SJCRH30 (cell line): Measurements from ENCODE around the gene IL6R. TPM values are rescaled to one million over a fixed set of nuclear protein-coding genes. Genes with fewer than 3 reads are reported as not detected.
A peak's percentile ranks its signal among the peaks of the same experiment; 100 is the strongest.
"Not testable (repeated sequence)": the region's sequence is repeated elsewhere in the genome, so short reads cannot be mapped to it uniquely, and the experiment has no call there.

Source experiments
- DNase-seq, 2 experiments: peaks; one replicate each; pipeline ENCODE4 v3.0.0-alpha.2; 2015 to 2020
- H3K27ac ChIP-seq: fragments of 250-450 bp; sonication (Bioruptor Pico); 2 replicates; pipeline ENCODE4 v1.5.1; 2020; ENCODE audit warnings: mild to moderate bottlenecking, moderate library complexity
- H3K27me3 ChIP-seq: fragments of 250-450 bp; sonication (Bioruptor Pico); 2 replicates; pipeline ENCODE4 v1.5.1; 2020; ENCODE audit warnings: mild to moderate bottlenecking, moderate library complexity
- H3K36me3 ChIP-seq: fragments of 250-450 bp; sonication (Bioruptor Pico); 2 replicates; pipeline ENCODE4 v1.5.1; 2020; ENCODE audit warnings: mild to moderate bottlenecking, moderate library complexity
- H3K4me1 ChIP-seq: fragments of 250-450 bp; sonication (Bioruptor Pico); 2 replicates; pipeline ENCODE4 v1.5.1; 2020; ENCODE audit warnings: mild to moderate bottlenecking, moderate library complexity
- H3K4me3 ChIP-seq: fragments of 250-450 bp; sonication (Bioruptor Pico); 2 replicates; pipeline ENCODE4 v1.5.1; 2020; ENCODE audit warnings: mild to moderate bottlenecking, moderate library complexity
- H3K9me3 ChIP-seq: fragments of 250-450 bp; sonication (Bioruptor Pico); replicated peaks from 2 replicates; pipeline ENCODE4 v1.5.1; 2020; ENCODE audit warnings: mild to moderate bottlenecking, moderate library complexity
- total RNA-seq: library from RNA; depleted of rRNA; stranded (reverse); fragments of >200 nt; shearing (Covaris generic); gene quantifications from 2 replicates; pipeline ENCODE4 v1.2.3, GENCODE V29; 2014

IL6R gene
- total RNA-seq, 1 experiment from 2014 or later, result 0.53 TPM

DNA sequence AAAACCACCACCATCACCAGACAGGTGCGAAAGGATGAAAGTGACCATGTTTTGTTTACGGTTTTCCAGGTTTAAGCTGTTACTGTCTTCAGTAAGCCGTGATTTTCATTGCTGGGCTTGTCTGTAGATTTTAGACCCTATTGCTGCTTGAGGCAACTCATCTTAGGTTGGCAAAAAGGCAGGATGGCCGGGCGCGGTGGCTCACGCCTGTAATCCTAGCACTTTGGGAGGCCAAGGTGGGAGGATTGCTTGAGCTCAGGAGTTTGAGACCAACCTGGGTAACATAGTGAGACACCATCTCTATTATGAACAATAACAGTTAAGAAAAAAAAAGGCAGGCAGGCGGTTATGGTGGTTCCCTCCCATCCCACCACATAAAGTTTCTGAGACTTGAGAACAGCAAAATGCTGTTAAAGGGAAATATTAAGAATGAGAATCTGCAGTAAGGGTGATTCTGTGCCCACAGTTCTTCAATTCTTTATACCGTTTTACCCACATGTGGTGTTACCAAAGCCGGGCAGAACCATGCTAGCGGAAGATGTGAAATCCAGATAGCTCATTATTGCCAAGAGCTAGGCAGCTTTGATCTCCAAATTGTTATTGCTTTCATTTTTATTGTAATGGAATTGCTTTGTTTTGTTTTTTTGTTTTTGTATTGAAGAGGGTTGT is 62.4 kb downstream of the IL6R start:
- no peaks in the 10 kb centered on the region for H3K36me3 ChIP-seq
- H3K27me3 ChIP-seq, result no peaks in the 10 kb centered on the region
- no peaks in the 10 kb centered on the region for H3K9me3 ChIP-seq
- no peak overlapping the region for H3K27ac ChIP-seq
- no peak for DNase-seq
- H3K4me1 ChIP-seq, result peaks cover 14% of the 10 kb centered on the region; the same call in 1 of the 2 replicates
- no peak overlapping the region for H3K4me3 ChIP-seq

DNA sequence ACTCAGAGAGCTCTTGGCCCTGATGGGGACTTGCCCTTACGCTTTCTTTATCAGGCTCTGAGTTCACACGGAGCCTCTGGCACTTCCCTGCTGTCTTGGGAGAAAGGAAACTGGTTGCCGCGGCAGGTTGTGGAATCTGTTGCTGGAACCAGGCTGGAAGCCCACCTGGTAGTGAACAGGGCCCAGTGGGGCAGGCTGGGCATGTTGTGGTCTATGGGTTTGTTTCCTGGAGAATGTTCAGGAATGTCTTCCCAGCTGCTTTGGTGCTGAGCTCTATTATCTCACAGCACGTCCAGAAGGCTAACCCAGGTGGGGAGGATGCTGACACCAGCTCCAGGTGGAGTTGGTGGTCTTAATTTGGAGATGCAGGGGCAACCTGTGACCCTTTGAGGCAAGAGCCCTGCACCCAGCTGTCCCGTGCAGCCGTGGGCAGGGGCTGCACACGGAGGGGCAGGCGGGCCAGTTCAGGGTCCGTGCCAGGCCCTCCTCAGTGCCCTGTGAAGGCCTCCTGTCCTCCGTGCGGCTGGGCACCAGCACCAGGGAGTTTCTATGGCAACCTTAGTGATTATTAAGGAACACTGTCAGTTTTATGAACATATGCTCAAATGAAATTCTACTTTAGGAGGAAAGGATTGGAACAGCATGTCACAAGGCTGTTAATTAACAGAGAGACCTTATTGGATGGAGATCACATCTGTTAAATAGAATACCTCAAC is 63.5 kb downstream of the IL6R start:
- H3K27ac ChIP-seq, result no peak overlapping the region
- no peaks in the 10 kb centered on the region for H3K36me3 ChIP-seq
- no peak overlapping the region for H3K4me3 ChIP-seq
- no peak for DNase-seq
- H3K27me3 ChIP-seq, result no peaks in the 10 kb centered on the region
- H3K9me3 ChIP-seq, result no peaks in the 10 kb centered on the region
- H3K4me1 ChIP-seq, result peaks cover 11% of the 10 kb centered on the region; the same call in 1 of the 2 replicates

DNA sequence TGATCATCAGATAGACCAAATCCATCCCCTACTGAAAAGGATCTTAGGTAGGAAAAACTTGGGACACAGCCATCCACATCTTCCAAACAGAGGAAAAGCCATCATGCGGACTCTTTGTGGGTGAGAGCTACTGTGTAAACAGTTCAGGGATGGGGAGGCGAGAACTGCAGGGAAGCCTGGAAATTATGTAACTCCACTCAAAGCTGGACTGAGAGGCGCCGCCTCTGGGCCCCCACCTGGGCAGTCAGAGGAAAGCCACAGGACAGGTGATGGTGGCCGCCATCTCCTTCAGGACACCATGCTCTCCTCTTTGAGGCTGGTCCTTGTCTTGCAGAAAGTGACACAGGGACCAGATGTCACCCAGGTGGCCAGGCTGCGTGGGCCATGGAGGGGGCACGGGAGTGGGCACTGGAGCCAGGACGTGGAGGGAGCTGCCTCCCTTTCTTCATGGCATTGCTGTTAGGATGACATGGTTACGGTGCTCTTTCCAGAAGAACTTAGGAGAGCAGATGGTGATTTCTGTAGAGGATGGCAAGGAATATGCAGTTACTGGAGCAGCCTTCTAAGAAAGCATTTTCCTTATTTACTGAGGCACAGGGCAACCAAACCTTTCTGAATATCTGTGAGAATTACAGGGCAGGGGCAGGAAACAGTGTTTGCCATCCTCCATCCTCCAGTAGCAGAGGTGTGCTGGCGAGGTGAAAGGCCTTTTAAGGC is 64.9 kb downstream of the IL6R start:
- Histone ChIP-seq H3K4me3 (no peak overlapping the region), H3K4me1 (peaks cover 3% of the 10 kb centered on the region; the same call in 1 of the 2 replicates), H3K9me3 (no peaks in the 10 kb centered on the region), H3K27ac (no peak overlapping the region), H3K36me3 (no peaks in the 10 kb centered on the region), H3K27me3 (no peaks in the 10 kb centered on the region)
- no peak for DNase-seq

DNA sequence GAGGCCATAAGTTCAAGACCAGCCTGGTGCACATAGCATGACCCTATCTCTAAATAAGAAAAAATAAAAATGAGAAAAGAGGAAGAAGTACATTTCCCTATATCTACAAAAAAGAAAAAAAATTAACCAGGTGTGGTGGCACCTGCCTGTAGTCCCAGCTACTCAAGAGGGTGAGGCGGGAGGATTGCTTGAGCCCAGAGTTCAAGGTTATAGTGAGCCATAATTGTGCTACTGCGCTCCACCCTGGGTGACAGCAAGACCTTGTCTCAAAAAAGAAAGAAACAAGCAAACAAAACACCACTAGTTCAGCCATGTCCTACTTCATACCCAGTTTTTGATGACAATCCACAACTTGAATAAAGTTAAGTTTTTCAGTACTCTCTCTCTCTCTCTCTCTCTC is 66.2 kb downstream of the IL6R start:
- DNase-seq, result no peak
- no peaks in the 10 kb centered on the region for H3K27me3 ChIP-seq
- H3K4me1 ChIP-seq, result no peaks in the 10 kb centered on the region; the same call in 1 of the 2 replicates
- no peaks in the 10 kb centered on the region for H3K36me3 ChIP-seq
- H3K27ac ChIP-seq, result no peak overlapping the region
- no peak overlapping the region for H3K4me3 ChIP-seq
- no peaks in the 10 kb centered on the region for H3K9me3 ChIP-seq

DNA sequence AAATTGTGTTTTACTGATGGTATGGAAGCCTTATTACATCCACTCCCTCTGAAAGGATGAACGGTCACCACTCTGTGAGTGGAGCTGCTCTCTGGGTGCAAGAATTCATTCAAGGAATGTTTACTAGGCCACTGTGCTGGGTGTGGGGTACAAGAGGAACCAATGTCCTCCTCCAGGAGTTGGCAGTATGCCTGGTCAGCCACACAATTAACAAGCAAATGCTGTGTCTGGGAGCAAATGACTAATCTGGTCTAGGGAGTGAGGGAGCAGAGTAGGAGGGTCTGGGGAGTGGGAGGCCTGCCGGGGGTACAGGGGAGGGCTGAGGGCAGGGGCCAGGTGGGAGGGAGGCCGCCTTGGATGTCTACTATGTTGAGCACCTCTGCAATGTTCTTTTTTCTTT is 69.7 kb downstream of the IL6R start:
- no peaks in the 10 kb centered on the region for H3K27me3 ChIP-seq
- no peak overlapping the region for H3K4me3 ChIP-seq
- no peaks in the 10 kb centered on the region for H3K9me3 ChIP-seq
- H3K4me1 ChIP-seq, result peaks cover 4% of the 10 kb centered on the region; the same call in 1 of the 2 replicates
- no peaks in the 10 kb centered on the region for H3K36me3 ChIP-seq
- no peak overlapping the region for H3K27ac ChIP-seq
- peak; percentile 62 to 64 for DNase-seq

DNA sequence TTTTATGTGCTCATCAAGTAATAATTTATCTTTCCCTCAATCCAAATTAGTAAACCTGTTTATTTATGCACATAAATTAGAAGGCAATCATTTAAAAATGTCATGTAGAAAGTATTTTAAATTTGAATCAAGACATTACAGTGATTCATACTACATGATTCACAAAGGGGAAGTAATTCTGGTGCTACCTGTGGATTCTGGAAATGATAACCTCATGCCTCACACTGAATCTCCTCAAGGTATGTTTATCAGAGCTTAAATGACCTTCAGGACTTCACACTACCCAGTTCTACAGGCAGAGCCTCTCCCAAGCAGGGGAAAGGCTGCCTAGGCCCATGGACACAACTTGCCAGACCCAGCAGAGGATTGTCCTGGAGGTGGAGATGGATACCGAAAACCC is 71.6 kb downstream of the IL6R start:
- Histone ChIP-seq H3K27me3 (no peaks in the 10 kb centered on the region), H3K27ac (no peak overlapping the region), H3K4me3 (no peak overlapping the region), H3K36me3 (no peaks in the 10 kb centered on the region), H3K4me1 (peaks cover 13% of the 10 kb centered on the region), H3K9me3 (no peaks in the 10 kb centered on the region)
- DNase-seq, result no peak

DNA sequence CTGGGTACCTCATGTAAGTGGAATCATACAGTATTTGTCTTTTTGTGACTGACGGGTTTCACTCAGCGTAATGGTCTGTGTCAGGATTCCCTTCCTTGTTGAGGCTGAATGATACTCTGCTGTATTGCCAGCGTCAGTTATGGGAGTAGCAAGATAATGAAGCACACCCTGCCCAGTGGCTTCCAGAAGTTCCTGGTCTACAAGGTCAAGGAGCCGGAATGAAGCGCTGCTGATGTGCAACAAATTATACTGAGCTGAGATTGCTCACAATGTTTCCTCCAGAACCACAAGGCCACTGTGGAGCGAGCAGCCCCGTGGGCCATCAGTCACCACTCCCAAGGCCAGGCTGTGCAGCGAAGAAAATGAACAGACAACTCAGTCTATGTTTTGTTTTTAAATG is 72.9 kb downstream of the IL6R start:
- H3K27me3 ChIP-seq, result no peaks in the 10 kb centered on the region
- no peaks in the 10 kb centered on the region for H3K9me3 ChIP-seq
- no peak overlapping the region for H3K4me3 ChIP-seq
- H3K27ac ChIP-seq, result no peak overlapping the region
- no peak for DNase-seq
- no peaks in the 10 kb centered on the region for H3K36me3 ChIP-seq
- H3K4me1 ChIP-seq, result peaks cover 13% of the 10 kb centered on the region

DNA sequence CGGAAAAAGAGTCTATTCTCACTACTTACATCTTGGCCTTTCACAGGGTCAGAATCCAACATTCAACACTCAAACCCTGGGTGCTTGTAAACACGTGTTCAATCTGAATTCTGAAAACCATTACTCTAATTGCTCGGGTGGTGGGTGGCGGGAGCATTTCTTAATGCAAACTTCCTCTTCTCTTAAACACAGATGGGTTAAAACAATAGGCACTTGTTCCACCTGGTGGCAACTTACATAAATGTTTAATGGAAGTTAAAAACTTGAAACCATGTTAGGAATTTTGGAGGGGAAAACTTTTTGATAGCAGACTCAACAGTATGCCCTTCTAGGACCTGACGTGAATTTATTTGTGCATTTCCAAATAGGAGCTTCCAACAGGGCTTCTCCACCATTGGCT is 73.5 kb downstream of the IL6R start:
- Histone ChIP-seq H3K27me3 (no peaks in the 10 kb centered on the region), H3K4me3 (no peak overlapping the region), H3K27ac (no peak overlapping the region), H3K4me1 (peaks cover 13% of the 10 kb centered on the region), H3K36me3 (no peaks in the 10 kb centered on the region), H3K9me3 (no peaks in the 10 kb centered on the region)
- peak in 1 of 2 experiments; percentile 27 for DNase-seq

DNA sequence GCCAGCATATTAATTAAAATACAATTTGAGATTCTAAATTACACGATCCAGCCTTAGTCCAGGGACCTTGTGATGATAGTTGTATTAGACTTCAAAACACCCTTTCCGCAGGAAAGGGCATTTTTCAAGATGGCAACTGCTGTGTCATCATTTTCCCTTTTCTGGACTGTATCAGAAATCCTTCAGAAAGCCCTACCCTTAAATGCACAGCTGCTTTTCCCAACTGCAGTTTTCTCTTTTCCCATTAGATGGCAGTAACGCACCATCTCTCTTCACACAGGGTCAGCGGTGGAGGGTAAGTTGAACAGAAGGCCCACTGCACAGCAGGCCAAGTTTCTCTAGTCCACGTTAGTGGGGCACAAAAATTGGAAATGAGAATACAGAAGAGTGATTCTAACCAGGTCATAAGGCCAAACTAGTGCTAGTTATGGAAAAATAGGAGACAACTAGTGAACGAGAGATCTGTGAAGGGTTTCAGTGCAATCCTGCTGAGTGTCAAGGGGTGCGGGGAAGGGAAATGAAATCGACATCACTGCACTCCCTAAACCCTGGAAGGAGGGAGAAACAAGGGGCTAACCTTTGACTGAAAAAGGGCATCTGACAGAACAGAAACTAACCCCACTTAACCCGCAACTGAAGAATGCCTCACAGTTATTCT is 74.8 kb downstream of the IL6R start:
- Histone ChIP-seq H3K36me3 (no peaks in the 10 kb centered on the region), H3K4me1 (peaks cover 20% of the 10 kb centered on the region), H3K27ac (no peak overlapping the region), H3K4me3 (no peak overlapping the region), H3K9me3 (no peaks in the 10 kb centered on the region), H3K27me3 (no peaks in the 10 kb centered on the region)
- DNase-seq, result peak; percentile 63 to 93

DNA sequence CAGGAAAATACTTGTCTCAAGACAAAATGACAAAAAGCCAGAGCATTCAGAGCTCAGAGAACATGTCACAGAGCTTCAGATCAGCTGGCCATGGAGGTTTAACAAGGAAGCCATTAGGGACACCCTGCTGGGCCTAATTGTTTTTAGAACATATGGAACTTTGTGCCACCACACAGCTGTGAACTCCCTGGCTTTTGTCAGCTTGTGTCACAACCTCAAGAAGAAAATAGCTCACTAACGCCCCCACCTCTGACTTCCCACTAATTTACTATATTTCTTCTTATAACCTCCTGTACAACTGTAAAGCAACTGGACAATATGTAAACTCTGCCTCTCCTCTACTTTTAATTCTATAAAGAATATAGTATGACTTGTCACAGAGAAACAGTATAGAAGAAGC is 75.9 kb downstream of the IL6R start:
- Histone ChIP-seq H3K4me3 (no peak overlapping the region), H3K27me3 (no peaks in the 10 kb centered on the region), H3K27ac (no peak overlapping the region), H3K4me1 (peaks cover 23% of the 10 kb centered on the region), H3K9me3 (no peaks in the 10 kb centered on the region), H3K36me3 (no peaks in the 10 kb centered on the region)
- peak in 1 of 2 experiments; percentile 38 for DNase-seq

DNA sequence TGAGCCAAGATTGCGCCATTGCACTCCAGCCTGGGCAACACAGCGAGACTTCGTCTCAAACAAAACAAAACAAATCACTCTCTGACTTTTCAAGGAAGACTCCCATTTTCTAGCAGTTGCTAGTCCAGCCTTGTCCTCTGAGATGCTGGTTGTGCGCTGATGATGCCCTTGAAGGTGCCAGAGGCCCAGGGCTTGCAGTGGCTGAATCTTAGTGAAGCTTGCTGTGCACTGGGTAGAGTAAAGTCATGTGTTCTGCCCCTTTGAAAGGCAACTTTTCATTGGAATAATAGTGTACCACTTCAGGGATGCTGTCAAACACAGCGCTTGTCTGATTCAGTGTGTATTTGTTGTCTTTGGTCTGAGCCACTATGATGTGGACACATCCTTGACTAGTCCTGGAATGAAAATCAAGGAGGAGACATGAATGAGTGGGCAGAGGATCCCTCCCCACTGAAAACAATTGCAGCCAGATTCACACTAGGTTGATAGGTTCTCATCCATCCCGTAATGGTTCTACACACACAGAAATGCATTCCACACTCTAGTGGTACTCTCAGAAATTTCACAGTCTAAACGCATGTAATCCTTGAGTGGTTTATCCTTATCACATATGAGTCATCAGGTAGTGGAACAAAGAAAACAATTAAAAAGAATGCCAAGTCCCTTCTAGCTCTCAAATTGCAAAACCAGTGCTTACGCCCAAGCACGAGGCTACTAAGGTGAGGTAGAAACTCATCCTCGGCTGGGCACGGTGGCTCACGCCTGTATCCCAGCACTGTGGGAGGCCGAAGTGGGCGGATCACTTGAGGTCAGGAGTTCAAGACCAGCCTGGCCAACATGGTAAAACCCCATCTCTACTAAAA is 79.0 kb downstream of the IL6R start:
- Histone ChIP-seq H3K36me3 (no peaks in the 10 kb centered on the region), H3K27ac (no peak overlapping the region), H3K4me1 (peaks cover 32% of the 10 kb centered on the region), H3K9me3 (no peaks in the 10 kb centered on the region), H3K27me3 (no peaks in the 10 kb centered on the region), H3K4me3 (no peak overlapping the region)
- DNase-seq, result peak in 1 of 2 experiments; percentile 53

DNA sequence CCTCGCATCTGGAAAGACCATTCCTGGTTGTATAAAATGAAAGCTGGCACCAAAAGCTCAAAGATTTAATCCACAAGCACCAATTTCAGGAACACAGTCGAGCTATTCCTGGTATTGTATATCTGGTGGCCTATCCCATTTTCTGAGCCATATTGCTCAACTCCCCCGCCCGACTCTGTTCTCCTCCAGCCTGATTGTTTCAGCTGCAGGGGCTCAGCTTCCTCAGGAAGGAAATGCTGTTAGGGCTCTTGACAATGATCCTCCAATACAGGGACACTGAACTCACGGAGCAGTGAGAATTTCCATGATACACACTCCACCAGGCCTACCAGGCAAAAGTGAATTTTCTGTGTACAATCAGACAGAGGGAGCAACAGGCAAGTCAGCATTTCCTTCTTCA is 80.0 kb downstream of the IL6R start:
- no peaks in the 10 kb centered on the region for H3K9me3 ChIP-seq
- H3K36me3 ChIP-seq, result no peaks in the 10 kb centered on the region
- peaks cover 27% of the 10 kb centered on the region for H3K4me1 ChIP-seq
- DNase-seq, result no peak
- H3K4me3 ChIP-seq, result no peak overlapping the region
- no peak overlapping the region for H3K27ac ChIP-seq
- no peaks in the 10 kb centered on the region for H3K27me3 ChIP-seq

DNA sequence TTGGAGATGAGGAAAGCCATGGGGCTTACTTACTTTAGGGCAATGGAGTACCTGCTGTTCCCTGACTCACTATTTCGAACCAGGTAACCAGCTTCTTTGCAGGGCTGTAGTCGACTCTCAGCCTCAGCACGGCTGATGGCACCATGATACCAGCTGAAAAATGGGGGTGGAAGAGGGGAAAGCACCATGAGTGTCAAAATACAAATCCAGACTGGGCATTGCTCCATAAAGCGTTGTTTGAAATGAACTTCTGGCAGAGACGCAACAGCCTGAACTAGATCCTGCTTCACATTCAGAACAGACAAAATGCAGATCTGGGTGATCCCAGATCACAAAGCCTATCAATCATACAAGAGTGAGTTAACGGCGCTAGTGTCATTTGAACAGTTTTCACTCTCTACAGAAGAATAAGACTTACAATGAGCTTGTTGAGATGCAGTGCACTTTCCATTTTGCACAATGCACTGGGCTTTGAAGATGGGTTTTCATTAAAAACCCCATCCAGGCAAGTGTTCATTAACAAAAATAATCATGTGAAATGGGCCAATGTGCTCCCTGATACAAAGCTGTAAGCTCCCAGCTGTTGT is 80.9 kb downstream of the IL6R start:
- DNase-seq, result no peak

DNA sequence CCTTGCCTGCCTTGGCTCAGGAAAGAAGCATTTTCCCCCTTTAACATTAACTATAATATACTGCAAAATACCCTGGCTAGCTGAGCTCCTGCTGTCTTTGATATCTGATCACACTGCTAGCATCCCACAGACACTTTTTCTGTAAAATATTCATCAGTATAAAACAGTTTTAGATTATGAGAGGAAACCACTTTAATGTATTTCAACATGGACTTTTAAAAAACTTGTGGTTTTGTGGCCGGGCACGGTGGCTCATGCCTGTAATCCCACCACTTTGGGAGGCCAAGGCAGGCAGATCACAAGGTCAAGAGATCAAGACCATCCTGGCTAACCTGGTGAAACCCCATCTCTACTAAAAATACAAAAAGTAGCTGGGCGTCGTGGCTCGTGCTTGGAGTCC is 81.6 kb downstream of the IL6R start:
- not testable (repeated sequence) for H3K27ac ChIP-seq, H3K36me3 ChIP-seq, H3K27me3 ChIP-seq, H3K4me3 ChIP-seq, DNase-seq, H3K9me3 ChIP-seq
- peaks cover 19% of the 10 kb centered on the region for H3K4me1 ChIP-seq

More for the DNA sequence above, 80.9 kb downstream of the IL6R start:
- H3K4me3 ChIP-seq, result no peak overlapping the region
- no peaks in the 10 kb centered on the region for H3K27me3 ChIP-seq
- H3K36me3 ChIP-seq, result no peaks in the 10 kb centered on the region
- H3K9me3 ChIP-seq, result no peaks in the 10 kb centered on the region
- no peak overlapping the region for H3K27ac ChIP-seq
- H3K4me1 ChIP-seq, result peaks cover 23% of the 10 kb centered on the region
